Measurements from ENCODE around the gene MSI2.

The MSI2 gene

GRCh38 chr17:57655553-57655952 is 399.2 kb downstream of the MSI2 start:
- no peak for DNase-seq

DNA sequence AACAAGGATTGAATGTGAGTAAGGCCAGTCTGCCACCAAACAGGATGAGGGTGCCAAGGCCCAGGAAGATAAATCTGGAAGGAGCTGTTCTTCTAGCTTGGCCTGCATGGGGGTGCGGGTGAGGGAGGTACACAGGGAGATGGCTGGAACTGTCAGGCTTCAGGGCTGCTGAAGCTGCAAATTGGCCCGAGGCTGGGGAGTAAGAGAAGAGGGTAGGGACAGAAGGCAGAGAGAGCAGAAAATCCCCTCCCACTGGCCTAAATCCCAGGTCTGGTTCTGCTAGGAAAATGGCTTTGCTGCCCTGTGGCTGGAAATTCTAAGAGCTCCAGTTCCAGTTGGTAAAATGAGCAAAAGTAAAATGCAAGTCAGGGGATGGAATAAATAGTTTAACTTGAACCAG is 400.9 kb downstream of the MSI2 start:
- no peak for DNase-seq

DNA sequence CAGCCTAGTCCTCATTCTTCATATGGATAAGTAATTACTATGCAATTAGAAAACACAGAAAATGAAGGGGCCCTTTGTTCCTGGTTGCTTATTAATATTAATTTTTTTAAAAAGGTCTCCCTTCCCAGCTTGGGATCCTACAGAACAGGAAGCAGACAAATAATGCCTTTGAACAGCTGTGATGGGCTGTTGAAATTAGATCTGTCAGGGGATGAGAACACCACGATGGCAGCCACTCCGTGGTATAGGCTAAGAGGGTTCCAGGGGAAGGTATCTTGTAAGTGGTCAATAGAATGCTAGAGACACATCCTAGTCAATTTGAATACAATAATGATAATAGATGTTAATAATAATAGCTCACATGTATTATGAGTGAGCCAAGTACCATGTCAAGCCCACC is 405.7 kb downstream of the MSI2 start:
- no peak for DNase-seq

DNA sequence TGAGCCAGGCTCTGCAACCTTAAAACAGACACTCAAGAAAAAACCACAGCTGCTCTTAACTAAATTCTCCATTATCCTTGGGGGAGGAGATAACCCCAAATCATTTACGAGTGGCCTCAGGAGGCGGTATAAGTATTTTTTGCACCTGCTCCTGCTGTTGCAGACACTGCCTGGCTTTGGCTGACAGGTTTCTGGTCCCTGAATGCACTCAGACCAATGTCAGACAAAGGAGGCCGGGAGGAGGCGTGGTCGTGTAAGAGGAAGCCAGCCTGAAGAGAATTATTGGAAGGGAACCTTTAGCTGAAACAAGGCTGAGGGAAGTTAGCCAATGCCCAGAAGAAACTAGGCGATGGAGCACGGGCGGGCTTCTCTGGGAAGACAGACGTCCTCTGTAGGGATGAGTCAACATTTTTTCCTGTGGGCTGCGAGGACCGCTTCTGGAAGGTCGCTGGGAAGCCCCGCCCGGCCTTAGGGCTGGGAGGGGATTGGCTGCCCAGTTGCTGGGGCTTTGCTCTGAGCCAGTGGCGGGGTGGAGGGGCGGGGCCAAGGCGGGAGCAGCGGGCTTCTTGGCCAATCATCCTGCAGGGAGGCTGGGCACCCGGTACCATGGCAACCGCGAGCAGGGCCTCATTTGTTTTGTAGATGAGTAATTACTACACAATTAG is 406.5 kb downstream of the MSI2 start:
- peak; percentile 55 for DNase-seq

- no peak for DNase-seq
Measured at GRCh38 chr17:57663326-57664070, 407.2 kb downstream of the MSI2 start.

GRCh38 chr17:57665128-57665527 is 408.8 kb downstream of the MSI2 start:
- DNase-seq: no peak

- no peak for DNase-seq
Measured at GRCh38 chr17:57665696-57666095, 409.4 kb downstream of the MSI2 start.

GRCh38 chr17:57666201-57666870 is 410.0 kb downstream of the MSI2 start:
- no peak for DNase-seq

DNA sequence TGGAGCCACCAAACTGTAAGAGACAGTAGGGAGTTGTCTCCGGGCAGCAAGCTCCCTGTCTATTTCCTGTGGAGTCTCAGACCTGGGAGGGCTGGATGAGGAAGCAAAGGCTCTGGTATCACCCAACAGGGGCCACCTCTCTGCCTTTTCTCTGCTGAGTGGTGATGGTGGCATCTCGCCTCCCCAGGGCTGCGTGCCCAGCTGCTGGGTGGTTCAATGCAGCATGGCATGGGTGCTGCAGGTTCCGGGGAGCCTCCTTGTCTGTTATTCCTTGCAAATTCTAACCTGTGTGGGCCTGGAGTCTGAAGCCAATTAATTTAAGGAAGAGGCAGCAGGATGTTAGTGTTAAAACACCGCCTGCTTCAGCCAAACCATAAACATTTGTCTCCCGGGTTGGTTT is 410.6 kb downstream of the MSI2 start:
- no peak for DNase-seq

DNA sequence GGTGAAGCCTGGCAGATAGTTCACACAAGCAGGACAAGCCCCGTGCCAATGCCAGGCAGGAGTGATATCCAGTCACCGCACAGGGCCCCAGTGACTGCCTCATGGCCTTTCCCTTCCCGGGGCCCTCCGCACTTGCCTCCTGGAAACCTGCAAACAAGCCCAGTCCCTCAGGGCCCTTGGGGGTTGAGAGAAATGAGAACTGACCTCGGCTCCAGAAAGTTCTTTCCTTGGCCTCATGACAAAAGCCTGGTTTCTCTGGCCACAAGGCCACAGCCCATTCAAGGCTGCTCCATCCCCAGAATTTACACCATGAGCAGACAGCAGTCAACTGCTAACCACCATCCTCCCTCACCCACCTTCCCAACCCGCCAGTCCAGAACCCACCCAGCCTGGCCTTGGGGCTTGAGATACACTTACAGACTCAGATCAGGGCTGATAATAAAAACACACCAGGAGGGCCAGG is 411.2 kb downstream of the MSI2 start:
- DNase-seq: no peak

- DNase-seq: no peak
Measured at GRCh38 chr17:57668332-57668731, 412.0 kb downstream of the MSI2 start.

DNA sequence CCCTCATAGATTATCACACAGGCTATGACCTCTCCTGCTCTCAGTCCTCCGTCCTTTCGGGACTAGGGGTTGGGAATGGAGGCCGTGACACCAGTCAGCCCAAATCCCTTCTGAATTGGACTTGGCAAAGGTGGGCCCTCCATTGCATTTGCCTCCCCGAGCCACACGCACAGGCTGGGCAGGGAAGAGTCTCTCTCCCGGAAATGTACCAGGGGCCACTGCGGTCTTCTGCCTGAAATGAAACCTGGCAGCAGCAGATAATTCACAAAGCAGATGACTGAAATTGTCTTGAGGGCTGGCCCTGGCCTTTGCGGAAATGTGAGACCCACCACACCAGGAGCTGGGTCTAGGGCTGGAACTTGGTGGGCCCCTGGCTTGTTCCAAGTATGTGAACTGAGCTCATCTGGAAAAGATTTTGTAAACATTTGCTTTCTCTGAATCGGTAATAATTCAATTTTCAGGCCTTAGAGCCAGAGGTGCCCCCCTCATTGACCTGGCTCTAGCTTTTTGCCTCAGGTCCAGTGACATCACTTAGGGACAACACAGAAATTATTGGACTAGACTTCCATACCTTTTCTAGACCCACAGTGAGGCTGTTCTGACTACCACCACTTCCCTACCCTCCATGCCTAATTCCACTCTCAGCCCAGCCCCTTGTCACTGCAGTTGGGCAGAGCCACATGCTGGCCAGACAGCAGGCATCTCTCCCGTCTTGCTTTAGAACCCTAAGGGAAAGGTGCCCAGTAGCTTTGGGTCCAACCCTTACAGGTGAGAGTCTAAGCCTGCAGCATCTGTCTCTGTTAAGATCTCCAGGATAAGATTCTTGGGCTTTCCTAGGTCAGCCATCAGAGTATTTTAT is 413.6 kb downstream of the MSI2 start:
- DNase-seq: no peak

DNA sequence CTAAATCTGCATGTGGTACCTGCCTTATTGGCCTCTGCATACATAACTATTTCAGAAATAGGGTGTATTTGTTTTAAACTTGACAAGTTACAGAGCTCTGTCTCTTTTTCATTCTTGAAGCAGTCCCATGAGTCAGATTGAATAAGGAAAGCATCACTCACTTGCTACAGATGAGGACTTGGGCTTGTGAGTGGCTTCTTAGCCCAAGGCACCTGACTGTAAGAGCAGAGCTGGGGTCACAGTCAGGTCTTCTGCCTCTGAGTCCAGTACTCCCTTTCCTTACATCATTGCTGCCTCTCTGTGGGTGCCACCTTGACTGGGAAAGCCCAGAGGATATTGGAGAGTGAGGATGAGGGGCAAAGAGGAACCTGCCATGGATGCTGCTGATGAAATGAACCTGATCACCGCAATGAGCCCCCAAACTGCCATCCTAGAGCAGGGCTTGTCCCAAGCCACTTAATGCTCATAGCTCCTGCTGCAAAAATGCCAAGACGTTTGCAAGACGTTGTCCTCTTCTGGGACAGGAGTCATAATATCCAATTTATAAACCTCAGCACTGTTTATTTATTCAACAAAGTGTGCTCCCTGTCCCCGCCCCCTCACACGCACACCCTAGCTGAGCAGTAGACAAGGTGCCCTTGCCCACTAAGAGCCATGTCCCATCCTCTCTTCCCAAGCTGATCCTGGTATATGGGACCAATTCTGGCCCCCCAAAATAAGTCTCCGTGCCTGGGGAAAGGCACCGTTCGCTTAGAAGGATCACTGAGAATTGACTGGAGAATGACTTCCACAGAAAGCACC is 414.6 kb downstream of the MSI2 start:
- DNase-seq: no peak

- DNase-seq: peak; percentile 76
Measured at GRCh38 chr17:57671667-57672632, 415.6 kb downstream of the MSI2 start.

GRCh38 chr17:57672971-57673370 is 416.6 kb downstream of the MSI2 start:
- no peak for DNase-seq

- no peak for DNase-seq
Measured at GRCh38 chr17:57674894-57675293, 418.6 kb downstream of the MSI2 start.

DNA sequence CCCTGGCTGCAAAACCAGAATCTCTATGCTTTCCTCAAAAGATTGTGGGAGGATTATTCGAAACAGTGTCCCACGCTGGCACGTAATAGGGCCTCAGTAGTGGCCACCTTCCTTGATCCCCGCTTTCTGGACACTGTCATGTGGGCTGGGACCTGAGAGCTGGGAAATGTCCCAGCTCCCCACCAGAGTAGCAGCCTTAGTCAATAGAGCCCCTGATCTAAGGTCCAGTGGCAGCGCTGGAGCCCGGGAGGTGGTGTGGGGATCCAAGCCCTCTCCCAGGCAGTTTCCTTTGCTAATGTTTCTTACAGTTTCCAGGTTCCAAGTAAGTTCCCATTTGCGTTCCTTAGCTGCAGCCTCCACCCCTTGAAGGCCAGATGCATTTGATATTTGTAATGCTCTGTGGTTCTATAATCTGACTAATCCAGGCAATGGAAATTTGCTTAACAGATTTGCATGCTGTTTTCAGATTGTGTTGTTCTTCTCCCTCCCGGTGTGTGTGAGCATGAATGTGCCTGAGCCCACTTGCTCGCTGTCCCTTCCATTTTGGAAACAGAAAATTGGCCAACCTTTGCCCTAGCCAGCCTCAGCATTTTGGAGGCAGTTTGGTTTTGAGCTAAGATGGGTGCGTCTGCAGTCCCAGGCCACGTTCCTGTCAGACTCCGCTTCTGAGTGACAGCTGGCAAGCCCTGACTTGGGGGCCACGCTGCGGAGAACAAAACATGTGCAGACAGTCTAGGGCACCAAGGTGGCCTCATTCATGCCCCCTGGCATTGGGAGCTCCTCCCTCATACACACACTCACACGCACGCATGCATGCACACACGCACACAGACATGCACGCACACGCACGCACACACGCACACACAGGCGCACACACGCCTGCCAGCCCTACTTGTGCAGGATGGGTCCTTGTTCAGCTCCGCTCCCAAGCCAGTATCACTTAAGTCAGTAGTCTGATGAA is 419.4 kb downstream of the MSI2 start:
- no peak for DNase-seq

DNA sequence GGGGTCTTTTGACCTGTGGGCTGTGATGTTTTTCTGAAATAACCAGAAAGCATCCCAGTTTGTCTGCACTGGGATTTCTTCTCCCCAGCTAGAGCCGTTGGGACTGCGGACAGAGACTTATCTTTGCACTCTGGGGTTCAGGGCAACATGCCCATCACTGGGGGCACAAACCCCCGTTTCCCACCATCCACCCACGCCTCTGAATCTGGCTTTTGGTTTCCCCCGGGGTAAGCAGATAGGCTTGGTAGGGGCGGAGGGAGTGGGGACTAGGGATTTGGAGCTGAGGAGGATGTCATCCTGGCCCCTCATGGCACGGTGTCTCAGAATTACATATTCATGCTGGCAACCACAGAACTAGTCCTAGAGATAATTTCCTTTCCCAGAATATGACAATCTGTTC is 420.2 kb downstream of the MSI2 start:
- DNase-seq: no peak

GRCh38 chr17:57677301-57677700 is 421.0 kb downstream of the MSI2 start:
- DNase-seq: no peak

DNA sequence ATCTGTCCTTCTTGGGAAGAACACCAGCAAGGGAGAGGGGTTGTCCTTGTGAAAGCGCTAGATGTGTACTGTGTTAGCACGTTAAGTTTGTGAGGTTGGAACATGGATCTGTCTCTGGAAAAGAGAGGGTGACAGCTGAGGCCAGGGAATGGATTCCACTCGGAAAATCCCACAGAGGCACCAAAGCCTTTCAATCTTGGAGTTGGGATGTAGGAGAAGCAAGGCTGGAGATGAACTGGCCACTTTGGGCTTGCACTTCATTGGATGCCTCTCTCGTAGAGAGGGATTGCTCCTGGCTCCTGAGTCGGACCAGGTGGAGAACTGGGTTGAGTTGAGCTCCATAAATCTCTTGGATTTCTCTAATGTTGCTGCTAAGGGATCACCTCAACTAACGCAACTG is 421.5 kb downstream of the MSI2 start:
- no peak for DNase-seq

Measured in CD4-positive, alpha-beta T cell treated with Interleukin-10 for 1 hour (primary cell).